ENCODE data around the gene PTBP1. TPM values are rescaled to one million over a fixed set of nuclear protein-coding genes. Genes with fewer than 3 reads are reported as not detected.
"Not testable (repeated sequence)": the region's sequence is repeated elsewhere in the genome, so short reads cannot be mapped to it uniquely, and the experiment has no call there.

The PTBP1 gene
- total RNA-seq, 1 donor from 2014 or later, result 217 TPM

- ATAC-seq (no peak), DNase-seq (ENCODE audit: low spot score) (no peak)
- intact Hi-C loops (cut with DNase I), result no loop called here
Observed at GRCh38 chr19:843836-844545, 46.7 kb downstream of the PTBP1 start.

GRCh38 chr19:844546-844971 lies 47.3 kb downstream of the PTBP1 start:
- intact Hi-C loops (cut with DNase I), result no loop called here
- DNase-seq (ENCODE audit: low spot score), result no peak

GRCh38 chr19:845707-846521 lies 48.7 kb downstream of the PTBP1 start:
- ATAC-seq, result no peak
- intact Hi-C loops (cut with DNase I), result no loop called here

More at GRCh38 chr19:844546-844971, 47.3 kb downstream of the PTBP1 start:
- ATAC-seq, result peak; percentile 31

DNA sequence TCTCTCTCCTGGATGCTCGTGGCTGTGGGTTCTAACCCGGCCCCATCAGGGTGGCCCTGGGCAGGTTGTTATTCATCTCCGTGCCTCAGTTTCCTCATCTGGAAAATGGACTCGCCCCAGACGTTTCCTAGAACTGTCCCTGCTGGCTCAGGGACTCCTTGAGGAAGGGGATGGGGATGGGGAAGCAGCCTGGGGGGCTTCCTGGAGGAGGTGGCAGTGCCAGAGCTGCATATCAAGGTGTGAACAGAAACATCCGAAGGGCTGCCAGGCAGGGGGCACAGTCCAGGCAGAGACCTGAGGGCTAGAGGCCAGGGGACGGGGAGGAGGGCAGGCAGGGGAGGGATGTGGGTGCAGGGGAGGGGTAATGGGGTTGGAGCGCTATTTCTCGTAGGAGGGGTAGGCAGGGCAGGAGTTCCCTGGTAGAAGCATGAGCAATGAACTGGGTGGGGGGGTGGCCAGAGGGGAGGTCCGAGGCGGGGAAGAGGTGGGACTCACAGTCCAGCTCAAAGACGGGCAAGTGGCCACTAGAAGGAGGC lies 51.2 kb downstream of the PTBP1 start:
- ATAC-seq, result no peak
- intact Hi-C loops (cut with DNase I), result no loop called here
- DNase-seq (ENCODE audit: low spot score), result no peak

More at GRCh38 chr19:845707-846521, 48.7 kb downstream of the PTBP1 start:
- no peak for DNase-seq (ENCODE audit: low spot score)

DNA sequence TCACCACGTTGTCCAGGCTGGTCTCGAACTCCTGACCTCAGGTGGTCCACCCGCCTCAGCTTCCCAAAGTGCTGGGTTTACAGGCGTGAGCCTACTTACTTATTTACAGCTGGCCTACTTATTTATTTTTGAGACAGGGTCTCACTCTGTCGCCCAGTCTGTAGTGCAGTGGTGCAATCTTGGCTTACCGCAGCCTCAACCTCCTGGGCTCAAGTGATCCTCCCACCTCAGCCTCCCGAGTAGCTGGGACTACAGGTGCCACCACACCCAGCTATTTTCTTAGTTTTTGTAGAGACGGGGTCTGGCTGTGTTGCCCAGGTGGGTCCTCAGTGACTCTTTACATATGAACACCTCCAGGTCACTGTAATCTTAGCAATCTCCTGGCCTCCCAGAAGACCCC lies 51.9 kb downstream of the PTBP1 start:
- DNase-seq (ENCODE audit: low spot score); intact Hi-C loops (cut with DNase I); ATAC-seq: not testable (repeated sequence)

- ATAC-seq (peak; percentile 95), DNase-seq (ENCODE audit: low spot score) (peak; percentile 92)
- intact Hi-C loops (cut with DNase I), result no loop called here
Observed at GRCh38 chr19:850221-850978, 53.1 kb downstream of the PTBP1 start.

DNA sequence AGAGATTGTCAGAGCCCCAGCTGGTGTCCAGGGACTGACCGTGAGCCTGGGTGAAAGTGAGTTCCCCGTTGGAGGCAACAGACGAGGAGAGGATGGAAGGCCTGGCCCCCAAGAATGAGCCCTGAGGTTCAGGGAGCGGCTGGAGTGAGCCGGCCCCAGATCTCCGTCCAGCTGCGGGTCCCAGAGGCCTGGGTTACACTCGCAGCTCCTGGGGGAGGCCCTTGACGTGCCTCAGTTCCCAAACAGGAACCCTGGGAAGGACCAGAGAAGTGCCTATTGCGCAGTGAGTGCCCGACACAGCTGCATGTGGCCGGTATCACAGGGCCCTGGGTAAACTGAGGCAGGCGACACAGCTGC lies 53.7 kb downstream of the PTBP1 start:
- DNase-seq (ENCODE audit: low spot score) (no peak), ATAC-seq (no peak)
- intact Hi-C loops (cut with DNase I), result no loop called here

GRCh38 chr19:852136-853013 lies 55.1 kb downstream of the PTBP1 start, which contains the start of gene ELANE:
Gene ELANE (plus strand): TSS chr19:852303. CDS start chr19:852329, 26 bp downstream.
- intact Hi-C loops (cut with DNase I), result no loop called here
- no peak for DNase-seq (ENCODE audit: low spot score)
- ATAC-seq, result no peak

DNA sequence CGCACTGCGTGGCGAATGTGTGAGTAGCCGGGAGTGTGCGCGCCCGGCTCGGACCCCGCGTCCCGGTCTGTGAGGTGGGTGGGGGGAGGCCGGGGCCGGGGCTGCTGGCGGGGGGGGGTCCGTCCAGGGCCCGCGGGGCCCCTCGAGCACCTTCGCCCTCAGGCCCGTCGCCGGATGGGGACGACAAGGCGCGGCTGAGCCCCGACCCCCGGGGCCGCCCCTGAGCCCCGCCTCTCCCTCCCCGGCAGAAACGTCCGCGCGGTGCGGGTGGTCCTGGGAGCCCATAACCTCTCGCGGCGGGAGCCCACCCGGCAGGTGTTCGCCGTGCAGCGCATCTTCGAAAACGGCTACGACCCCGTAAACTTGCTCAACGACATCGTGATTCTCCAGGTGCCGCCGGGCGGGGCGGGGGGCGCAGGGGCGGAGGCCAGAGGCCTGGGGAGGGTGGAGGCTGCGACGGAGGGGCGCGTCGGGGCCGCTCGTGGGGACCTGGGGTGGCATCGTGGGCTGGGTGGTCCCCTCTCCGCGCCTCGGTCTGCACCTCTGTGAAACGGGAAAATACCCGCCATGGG lies 55.8 kb downstream of the PTBP1 start:
- ATAC-seq (no peak), DNase-seq (ENCODE audit: low spot score) (no peak)
- intact Hi-C loops (cut with DNase I), result no loop called here

DNA sequence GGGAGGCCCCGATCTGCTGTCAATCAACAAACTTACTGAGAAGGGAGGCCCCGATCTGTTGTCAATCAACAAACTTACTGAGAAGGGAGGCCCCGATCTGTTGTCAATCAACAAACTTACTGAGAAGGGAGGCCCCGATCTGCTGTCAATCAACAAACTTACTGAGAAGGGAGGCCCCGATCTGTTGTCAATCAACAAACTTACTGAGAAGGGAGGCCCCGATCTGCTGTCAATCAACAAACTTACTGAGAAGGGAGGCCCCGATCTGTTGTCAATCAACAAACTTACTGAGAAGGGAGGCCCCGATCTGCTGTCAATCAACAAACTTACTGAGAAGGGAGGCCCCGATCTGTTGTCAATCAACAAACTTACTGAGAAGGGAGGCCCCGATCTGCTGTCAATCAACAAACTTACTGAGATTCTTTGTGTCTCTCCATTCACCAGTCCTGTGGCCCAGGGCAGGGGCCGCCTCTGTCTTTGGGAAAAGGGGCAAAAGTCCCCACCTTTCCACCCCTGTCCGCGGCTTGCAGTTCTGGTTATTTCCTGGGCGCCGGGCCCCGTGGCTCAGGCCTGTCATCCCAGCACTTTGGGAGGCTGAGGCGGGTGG lies 56.5 kb downstream of the PTBP1 start:
- ATAC-seq; DNase-seq (ENCODE audit: low spot score); intact Hi-C loops (cut with DNase I): not testable (repeated sequence)

DNA sequence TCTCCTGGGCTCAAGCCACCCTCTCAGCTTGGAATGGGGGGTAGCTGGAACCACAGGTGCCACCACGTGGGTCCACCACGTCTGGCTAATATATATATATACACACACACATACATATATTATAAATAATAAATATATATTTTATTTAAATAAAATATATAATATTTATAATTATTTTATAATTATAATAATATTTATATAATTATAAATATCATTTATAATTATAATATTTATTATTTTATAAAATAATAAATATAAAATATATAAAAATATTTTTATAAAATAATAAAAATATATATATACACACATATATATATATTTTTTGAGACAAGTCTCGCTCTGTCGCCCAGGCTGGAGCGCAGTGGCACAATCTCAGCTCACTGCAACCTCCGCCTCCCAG lies 57.3 kb downstream of the PTBP1 start:
- ATAC-seq (no peak), DNase-seq (ENCODE audit: low spot score) (no peak)
- intact Hi-C loops (cut with DNase I), result no loop called here

- ATAC-seq, result no peak
- intact Hi-C loops (cut with DNase I), result no loop called here
- DNase-seq (ENCODE audit: low spot score), result no peak
Observed at GRCh38 chr19:855142-855541, 57.9 kb downstream of the PTBP1 start.

- no peak for ATAC-seq
- DNase-seq (ENCODE audit: low spot score), result no peak
- intact Hi-C loops (cut with DNase I), result no loop called here
Observed at GRCh38 chr19:855566-856120, 58.4 kb downstream of the PTBP1 start.

- ATAC-seq, result no peak
- intact Hi-C loops (cut with DNase I), result no loop called here
Observed at GRCh38 chr19:858284-858683, 61.0 kb downstream of the PTBP1 start.

DNA sequence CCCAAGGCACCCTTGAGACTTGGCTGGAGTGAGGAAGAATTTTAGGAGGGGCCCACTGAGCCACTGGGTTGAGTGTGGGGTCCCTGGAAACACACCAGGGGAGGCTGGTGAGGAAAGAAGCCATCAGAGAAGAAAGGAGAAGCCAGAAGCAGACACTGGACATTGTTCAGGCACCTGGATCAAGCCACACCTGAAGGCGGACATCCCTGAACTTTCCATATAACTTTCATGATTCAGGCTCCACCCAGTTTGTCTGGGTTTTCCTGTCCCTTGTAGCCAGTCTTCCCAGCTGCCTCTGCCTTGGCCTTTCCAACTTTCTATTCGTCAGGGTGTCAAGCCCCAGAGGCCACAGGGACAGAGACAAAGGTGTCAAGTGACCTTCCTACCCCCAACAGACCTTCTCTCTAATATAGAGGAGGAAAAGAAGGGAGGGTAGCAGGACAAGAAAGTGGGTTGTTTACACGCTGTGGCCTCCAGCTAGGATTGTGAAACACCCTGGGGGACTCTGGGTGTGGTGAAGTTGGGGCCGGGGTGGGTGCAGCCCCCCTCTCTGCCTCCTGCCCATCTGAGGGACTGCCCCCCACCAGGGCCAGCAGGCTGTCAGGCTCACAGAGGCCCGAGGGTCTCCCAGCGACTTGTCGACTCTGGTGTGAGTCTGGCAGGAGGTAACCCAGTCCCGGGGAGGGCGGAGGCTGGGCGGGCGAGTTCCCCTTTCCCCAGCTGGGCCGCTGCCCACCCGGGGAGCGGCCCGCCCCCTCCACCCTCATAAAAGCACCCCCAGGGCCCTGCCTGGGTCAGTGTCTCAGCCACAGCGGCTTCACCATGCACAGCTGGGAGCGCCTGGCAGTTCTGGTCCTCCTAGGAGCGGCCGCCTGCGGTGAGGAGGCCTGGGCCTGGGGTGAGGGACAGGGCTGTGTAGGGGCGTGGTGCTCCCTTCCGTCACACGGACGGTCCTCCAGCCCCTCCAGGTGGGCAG lies 61.9 kb downstream of the PTBP1 start, which contains the start of gene CFD:
Gene CFD, plus strand, starts transcription at position 797 of the 976 bp plus-strand sequence. Its CDS starts 26 bp downstream, at position 823.
- peak; percentile 86 for DNase-seq (ENCODE audit: low spot score)
- ATAC-seq, result peak; percentile 78
- intact Hi-C loops (cut with DNase I), result no loop called here

More at GRCh38 chr19:858284-858683, 61.0 kb downstream of the PTBP1 start:
- DNase-seq (ENCODE audit: low spot score), result no peak

GRCh38 chr19:861141-861755 lies 64.0 kb downstream of the PTBP1 start:
- DNase-seq (ENCODE audit: low spot score) (no peak), ATAC-seq (no peak)

More at GRCh38 chr19:861141-861755, 64.0 kb downstream of the PTBP1 start:
- intact Hi-C loops (cut with DNase I), result no loop called here

Data from sciatic nerve (tissue), 2 donors.